Heart right ventricle (tissue), 16 donors: ENCODE data around the gene GNPAT. TPM values are rescaled to one million over a fixed set of nuclear protein-coding genes. Genes with fewer than 3 reads are reported as not detected.

Experiments used
- ATAC-seq, 8 donors: fragments of 200-7000 bp; cut with Tn5 transposase; one replicate each; pipeline ENCODE4 v1.9.1; 2020; ENCODE audit warnings: mild to moderate bottlenecking in 8 of 8, moderate library complexity in 8 of 8, moderate number of reproducible peaks in 1 of 8
- DNase-seq, 2 donors: peaks; one replicate each; pipeline ENCODE4 v3.0.0-alpha.2; 2020
- H3K27ac ChIP-seq, 10 donors: fragments of 200-600 bp; sonication (generic) in 2 of 10; one replicate each; pipeline versions ENCODE4 v1.5.0 to v1.8.0; 2020 to 2022; ENCODE audit warnings: mild to moderate bottlenecking in 3 of 10
- H3K27me3 ChIP-seq, 7 donors: fragments of 200-600 bp; one replicate each; pipeline ENCODE4 v1.8.0; 2021 to 2022; ENCODE audit warnings: mild to moderate bottlenecking in 2 of 7
- H3K36me3 ChIP-seq, 9 donors: fragments of 200-600 bp; sonication (generic) in 1 of 9; one replicate each; pipeline versions ENCODE4 v1.5.0 to v1.8.0; 2020 to 2022; ENCODE audit warnings: mild to moderate bottlenecking in 2 of 9
- H3K4me1 ChIP-seq, 9 donors: fragments of 200-600 bp; sonication (generic) in 1 of 9; one replicate each; pipeline versions ENCODE4 v1.5.0 to v1.8.0; 2020 to 2022; ENCODE audit warnings: mild to moderate bottlenecking in 4 of 9
- H3K4me3 ChIP-seq, 10 donors: fragments of 200-600 bp; sonication (generic) in 2 of 10; one replicate each; pipeline versions ENCODE4 v1.5.0 to v1.8.0; 2020 to 2022; ENCODE audit warnings: mild to moderate bottlenecking in 7 of 10, moderate library complexity in 2 of 10
- H3K9me3 ChIP-seq, 11 donors: fragments of 200-600 bp in 10 of 11; sonication (generic) in 2 of 11; one replicate each; pipeline versions ENCODE4 v1.5.0 to v1.8.0; 2013 to 2022; ENCODE audit warnings: mild to moderate bottlenecking in 2 of 11, control low read depth in 1 of 11, moderate library complexity in 1 of 11
- WGBS, 2 donors: extraction: QIAGEN DNeasy Blood & Tissue Kit; methylation state at CpG; one replicate each; pipeline ENCODE4 v1.1.7; 2013; ENCODE audit warnings: inconsistent platforms in 1 of 2; 5-methylcytosine and 5-hydroxymethylcytosine counted together
- intact Hi-C, 10 donors: fragments of 100-400 bp; cut with DNase I; formaldehyde crosslinking; loops; one replicate each; pipeline versions ENCODE4 v1.11.1 to v1.14.2; 2022
- polyA plus RNA-seq, 2 donors: library from polyadenylated mRNA; stranded (reverse); fragments of 200-250 nt; gene quantifications; one replicate each; pipeline ENCODE4 v1.2.3, GENCODE V29; 2013
- total RNA-seq, 10 donors: library from RNA; stranded (reverse); fragmentation: NEBNext Ultra II Directional in 3 of 10; extraction: Animal tissue kit (Norgen Biotek cat#: 25700) in 3 of 10; gene quantifications; one replicate each; pipeline versions ENCODE4 v1.2.1 to v1.2.4, GENCODE V29; 2021 to 2023
- TF ChIP-seq, protein P1 (sequence below), 9 donors: fragments of 200-600 bp; sonication (generic) in 2 of 9; IDR thresholded peaks; one replicate each; pipeline versions ENCODE4 v1.5.0 to v1.8.0; 2021 to 2022; ENCODE audit warnings: antibody characterized with exemption in 9 of 9, mild to moderate bottlenecking in 5 of 9, moderate library complexity in 1 of 9
- donor health status: Arrhythmogenic right ventricular cardiomyopathy.
- donor health status: ischemic (EF 13 %, LVEDD 7.1; RV severe dilation, severe dysfunction).
- donor health status: healthy with polysubstance abuse.
- donor health status: DM: no; HTN: yes; CAD: no.
- donor health status: DM: no; HTN: no; CAD: no.
- donor health status: ischemic (EF 25% LVEDD 6.9; RV normal size, moderate dysfunction).
- donor health status: ischemic (EF 25% LVEDD 5.7; RV mildly dilated, moderate dysfunction).
- donor health status: healthy.
- donor health status: DM: yes; HTN: yes; CAD: no.
- donor health status: Ischemic cardiomyopathy.
- donor health status: ischemic (EF 35%, LVEDD 5.7; RV mildly dilated, moderate dysfunction).
- donor health status: nonischemic (EF 11% LVEDD 7.7; RV severe dilation, severe dysfunction).
- donor health status: DM: yes; HTN: yes; CAD: no.
- donor health status: PGD.
- donor health status: ischemic (EF 29% LVEDD 5.4; RV normal size, mild dysfunction).
- donor health status: nonischemic (EF 23%, LVEDD 6.1; RV moderate dilation, normal function).

Gene GNPAT
- total and polyA plus RNA-seq, 12 donors: 40.3 to 74.0 (median 51.8) TPM

DNA sequence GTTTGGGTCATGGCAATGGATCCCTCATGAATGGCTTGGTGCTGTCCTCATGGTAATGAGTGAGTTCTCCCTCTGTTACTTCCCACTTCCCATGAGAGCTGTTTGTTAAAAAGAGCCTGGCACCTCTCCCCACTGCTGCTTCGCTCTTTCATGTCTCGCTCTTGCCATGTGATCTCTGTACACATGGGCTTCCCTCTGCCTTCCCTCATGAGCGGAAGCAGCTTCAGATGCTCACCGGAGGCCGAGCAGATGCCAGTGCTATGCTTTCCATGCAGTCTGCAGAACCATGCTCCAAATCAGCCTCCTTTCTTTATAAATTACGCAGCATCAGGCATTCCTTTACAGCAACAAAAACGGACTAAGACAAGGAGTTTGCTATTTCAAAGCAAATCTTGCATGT lies 14.9 kb upstream of the GNPAT start:
- Histone ChIP-seq H3K4me1 (no peaks in the 10 kb centered on the region), H3K27ac (no peak overlapping the region), H3K27me3 (no peaks in the 10 kb centered on the region), H3K36me3 (peaks cover 0 to 93% (median 44%) of the 10 kb centered on the region in 9 donors), H3K4me3 (no peak overlapping the region), H3K9me3 (no peaks in the 10 kb centered on the region)
- 95 to 96% methylated on average over 7 of the region's 7 CpGs for WGBS, 2 donors
- intact Hi-C loops: no loop called here
- DNase-seq (no peak), ATAC-seq (no peak)
- TF ChIP-seq, protein P1, sequence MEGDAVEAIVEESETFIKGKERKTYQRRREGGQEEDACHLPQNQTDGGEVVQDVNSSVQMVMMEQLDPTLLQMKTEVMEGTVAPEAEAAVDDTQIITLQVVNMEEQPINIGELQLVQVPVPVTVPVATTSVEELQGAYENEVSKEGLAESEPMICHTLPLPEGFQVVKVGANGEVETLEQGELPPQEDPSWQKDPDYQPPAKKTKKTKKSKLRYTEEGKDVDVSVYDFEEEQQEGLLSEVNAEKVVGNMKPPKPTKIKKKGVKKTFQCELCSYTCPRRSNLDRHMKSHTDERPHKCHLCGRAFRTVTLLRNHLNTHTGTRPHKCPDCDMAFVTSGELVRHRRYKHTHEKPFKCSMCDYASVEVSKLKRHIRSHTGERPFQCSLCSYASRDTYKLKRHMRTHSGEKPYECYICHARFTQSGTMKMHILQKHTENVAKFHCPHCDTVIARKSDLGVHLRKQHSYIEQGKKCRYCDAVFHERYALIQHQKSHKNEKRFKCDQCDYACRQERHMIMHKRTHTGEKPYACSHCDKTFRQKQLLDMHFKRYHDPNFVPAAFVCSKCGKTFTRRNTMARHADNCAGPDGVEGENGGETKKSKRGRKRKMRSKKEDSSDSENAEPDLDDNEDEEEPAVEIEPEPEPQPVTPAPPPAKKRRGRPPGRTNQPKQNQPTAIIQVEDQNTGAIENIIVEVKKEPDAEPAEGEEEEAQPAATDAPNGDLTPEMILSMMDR (IDR thresholded peaks at IDR 0.05): no peak

DNA sequence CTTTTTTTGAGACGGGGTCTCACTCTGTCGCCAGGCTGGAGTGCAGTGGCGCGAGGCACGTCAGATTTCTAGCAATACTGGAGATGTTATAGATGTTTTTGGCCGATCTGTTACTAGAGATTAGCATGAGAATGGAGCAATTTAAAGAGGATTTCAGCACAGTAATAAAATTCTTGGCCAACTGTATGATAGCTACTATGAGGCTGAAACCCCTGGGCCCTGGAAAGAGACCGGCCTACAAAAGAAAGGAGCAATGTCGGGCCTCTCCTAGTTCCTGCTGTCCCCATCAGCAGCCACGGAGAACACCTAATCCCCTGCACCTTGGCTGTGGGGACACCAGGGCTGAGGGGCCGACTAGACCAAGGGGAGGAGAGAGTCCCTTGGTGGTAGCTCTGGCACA lies 9.5 kb upstream of the GNPAT start:
- Histone ChIP-seq H3K4me3 (no peak overlapping the region), H3K36me3 (peaks cover 0 to 78% (median 16%) of the 10 kb centered on the region in 9 donors), H3K27ac (no peak overlapping the region), H3K4me1 (peaks cover 0 to 10% (median 8%) of the 10 kb centered on the region in 9 donors), H3K9me3 (no peaks in the 10 kb centered on the region), H3K27me3 (no peaks in the 10 kb centered on the region)
- 96% methylated on average over 10 of the region's 10 CpGs for WGBS, 2 donors
- DNase-seq (no peak), ATAC-seq (no peak)
- intact Hi-C loops: no loop called here
- TF ChIP-seq, protein P1 (IDR thresholded peaks at IDR 0.05): no peak

DNA sequence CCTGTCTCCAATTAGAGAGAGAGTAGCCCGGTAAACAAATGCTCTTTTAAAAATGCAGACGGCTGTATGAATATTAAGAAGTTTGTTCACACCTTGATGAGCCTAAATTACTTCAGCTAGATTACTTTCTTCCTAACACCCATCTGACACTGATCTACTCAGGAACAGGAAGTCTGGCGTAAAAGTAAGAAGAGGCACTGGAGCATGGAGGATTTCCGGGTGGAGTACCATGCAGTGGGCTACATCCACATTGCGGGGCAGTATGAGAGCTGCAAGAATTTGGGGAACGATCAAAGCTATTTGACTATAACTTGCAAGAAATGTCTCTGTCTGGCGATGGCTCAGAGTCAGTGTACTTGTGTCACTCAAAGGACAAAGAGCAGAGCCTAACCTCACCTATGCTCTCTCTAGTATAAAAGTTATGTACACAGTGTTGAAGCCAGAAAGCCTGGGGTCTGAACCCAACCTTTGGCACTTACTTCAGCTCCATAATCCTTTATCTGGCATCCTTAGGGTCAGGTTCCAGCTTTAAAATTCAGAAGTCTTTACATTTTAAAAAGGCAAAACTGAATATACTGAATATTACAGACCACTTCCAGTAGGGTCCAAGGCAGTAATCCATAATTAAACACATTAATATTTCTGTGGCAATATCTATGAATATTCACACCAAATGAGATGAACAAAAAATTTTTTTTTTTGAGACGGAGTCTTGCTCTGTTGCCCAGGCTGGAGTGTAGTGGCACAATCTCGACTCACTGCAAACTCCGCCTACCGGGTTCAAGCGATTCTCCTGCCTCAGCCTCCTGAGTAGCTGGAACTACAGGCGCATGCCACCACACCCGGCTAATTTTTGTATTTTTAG lies 7.9 kb upstream of the GNPAT start:
- intact Hi-C loops: no loop called here
- TF ChIP-seq, protein P1 (IDR thresholded peaks at IDR 0.05): no peak
- H3K27ac ChIP-seq: no peak overlapping the region
- WGBS, 2 donors: 94% methylated on average over 14 of the region's 14 CpGs
- H3K27me3 ChIP-seq: no peaks in the 10 kb centered on the region
- no peaks in the 10 kb centered on the region for H3K9me3 ChIP-seq
- DNase-seq (no peak), ATAC-seq (no peak)
- peaks cover 0 to 22% (median 12%) of the 10 kb centered on the region in 9 donors for H3K4me1 ChIP-seq
- no peak overlapping the region for H3K4me3 ChIP-seq
- peaks cover 0 to 78% (median 11%) of the 10 kb centered on the region in 9 donors for H3K36me3 ChIP-seq

DNA sequence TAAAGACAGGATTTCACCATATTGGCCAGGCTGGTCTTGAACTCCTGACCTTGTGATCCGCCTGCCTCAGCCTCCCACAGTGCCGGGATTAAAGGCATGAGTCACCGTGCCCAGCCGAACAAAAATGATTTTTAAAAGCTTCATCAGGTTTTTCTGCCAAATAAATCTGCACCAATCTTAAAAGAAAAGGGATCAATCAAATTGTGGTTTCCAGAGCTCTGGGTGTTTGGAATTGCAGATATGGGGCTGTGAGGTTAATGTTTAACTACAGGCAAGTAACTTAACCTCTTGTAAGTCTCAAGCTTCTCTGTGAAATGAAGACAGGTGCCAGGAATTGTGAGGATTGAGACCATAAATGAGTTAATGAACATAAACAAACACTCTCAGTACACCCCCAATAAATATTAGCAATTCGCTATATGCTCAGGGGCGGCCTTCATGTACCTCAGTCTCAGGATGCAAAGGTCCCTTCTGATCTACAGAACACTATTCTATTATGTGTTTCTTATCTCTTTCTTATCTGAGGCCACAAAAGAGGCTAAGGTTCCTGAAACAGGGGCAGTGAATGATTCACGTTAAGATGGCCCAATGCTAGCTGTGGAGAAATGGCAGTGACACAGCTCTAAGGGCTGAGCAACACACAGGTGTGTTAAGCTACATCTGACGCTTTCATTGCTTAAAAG lies 7.1 kb upstream of the GNPAT start:
- Histone ChIP-seq H3K9me3 (no peaks in the 10 kb centered on the region), H3K4me1 (peaks cover 0 to 22% (median 12%) of the 10 kb centered on the region in 9 donors), H3K4me3 (no peak overlapping the region), H3K27ac (no peak overlapping the region), H3K36me3 (peaks cover 0 to 78% (median 15%) of the 10 kb centered on the region in 9 donors), H3K27me3 (no peaks in the 10 kb centered on the region)
- TF ChIP-seq, protein P1 (IDR thresholded peaks at IDR 0.05): no peak
- no peak for ATAC-seq
- DNase-seq: no peak
- intact Hi-C loops: no loop called here
- 89% methylated on average over 8 of the region's 8 CpGs for WGBS, 2 donors
